Ishikawa (cell line): Measurements from ENCODE around the gene TMPRSS2.
A peak's percentile ranks its signal among the peaks of the same experiment; 100 is the strongest.

ENCODE experiments used
- CEBPB ChIP-seq: IDR thresholded peaks from 2 replicates; pipeline ENCODE4 v1.6.1; 2012
- CREB1 ChIP-seq: IDR thresholded peaks from 2 replicates; pipeline ENCODE4 v1.6.1; 2012; ENCODE audit warnings: low read depth
- EGR1 ChIP-seq: IDR thresholded peaks from 2 replicates; pipeline ENCODE4 v1.6.1; 2012
- EP300 ChIP-seq: IDR thresholded peaks from 2 replicates; pipeline ENCODE4 v1.6.1; 2012; ENCODE audit warnings: borderline replicate concordance
- FOXM1 ChIP-seq: IDR thresholded peaks from 2 replicates; pipeline ENCODE4 v1.6.1; 2012; ENCODE audit warnings: low read depth, borderline replicate concordance
- NFIC ChIP-seq: IDR thresholded peaks from 2 replicates; pipeline ENCODE4 v1.6.1; 2012
- RAD21 ChIP-seq: IDR thresholded peaks from 2 replicates; pipeline ENCODE4 v1.6.1; 2012; ENCODE audit warnings: low read depth
- TCF12 ChIP-seq: IDR thresholded peaks from 2 replicates; pipeline ENCODE4 v1.6.1; 2012; ENCODE audit warnings: low read depth
- TEAD4 ChIP-seq: IDR thresholded peaks from 2 replicates; pipeline ENCODE4 v1.6.1; 2012
- YY1 ChIP-seq: IDR thresholded peaks from 2 replicates; pipeline ENCODE4 v1.6.1; 2012; ENCODE audit warnings: low read depth
- ZBTB7A ChIP-seq: IDR thresholded peaks from 2 replicates; pipeline ENCODE4 v1.6.1; 2012; ENCODE audit warnings: low read depth
- TF ChIP-seq, protein P1 (sequence below): IDR thresholded peaks from 2 replicates; pipeline ENCODE4 v1.6.1; 2012
- TF ChIP-seq, protein P2 (sequence below): IDR thresholded peaks from 2 replicates; pipeline ENCODE4 v1.6.1; 2012; ENCODE audit warnings: low read depth, mild to moderate bottlenecking
- TF ChIP-seq, protein P3 (sequence below): IDR thresholded peaks from 2 replicates; pipeline ENCODE4 v1.6.1; 2012

DNA sequence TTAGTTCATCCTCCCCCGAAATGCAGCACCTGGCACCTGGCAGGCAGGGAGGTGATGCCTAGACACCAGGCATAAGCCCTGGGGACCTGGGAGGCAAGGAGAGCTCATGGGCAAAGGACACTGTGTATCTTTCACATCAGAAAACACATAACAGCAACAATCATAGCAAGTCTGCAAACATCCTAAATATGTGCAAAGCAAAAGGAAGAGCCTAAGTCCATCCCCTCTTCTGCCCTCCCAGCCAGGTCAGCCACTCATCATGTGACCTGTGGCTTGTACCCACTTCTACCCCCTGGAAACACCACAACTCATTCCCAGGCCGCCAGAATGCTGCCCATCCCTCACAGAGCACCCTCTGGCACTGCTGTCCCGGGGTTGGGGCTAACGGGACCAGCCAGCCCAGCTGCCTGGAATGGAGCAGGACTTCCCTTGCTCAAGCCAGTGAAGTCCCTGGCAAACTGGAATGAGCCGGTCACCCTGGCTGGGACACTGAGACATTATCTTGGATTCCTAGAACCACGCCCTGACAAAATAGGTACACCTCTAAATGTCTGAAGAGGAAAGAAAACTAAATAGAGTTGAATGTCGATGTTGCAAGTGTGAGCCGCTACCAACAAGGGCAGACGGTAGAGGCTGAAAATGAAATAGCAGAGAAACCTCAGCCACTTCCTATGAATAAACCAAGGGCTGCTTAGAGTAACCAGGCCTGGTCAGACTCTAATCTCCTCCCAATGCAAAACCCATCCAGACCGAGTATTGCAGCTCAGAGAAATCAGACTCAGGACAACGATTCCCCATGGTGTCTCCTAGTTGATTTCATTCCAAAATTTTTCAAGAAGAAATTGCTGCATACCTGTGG is 29.4 kb downstream of the TMPRSS2 start:
- TF ChIP-seq ZBTB7A (no peak), TEAD4 (no peak), CEBPB (no peak), FOXM1 (no peak), EGR1 (no peak), NFIC (no peak), EP300 (no peak), CREB1 (no peak), RAD21 (no peak), YY1 (no peak), TCF12 (no peak; the same call in 1 of the 2 replicates)
- TF ChIP-seq, protein P1, sequence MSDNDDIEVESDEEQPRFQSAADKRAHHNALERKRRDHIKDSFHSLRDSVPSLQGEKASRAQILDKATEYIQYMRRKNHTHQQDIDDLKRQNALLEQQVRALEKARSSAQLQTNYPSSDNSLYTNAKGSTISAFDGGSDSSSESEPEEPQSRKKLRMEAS = no peak
- TF ChIP-seq, protein P2, sequence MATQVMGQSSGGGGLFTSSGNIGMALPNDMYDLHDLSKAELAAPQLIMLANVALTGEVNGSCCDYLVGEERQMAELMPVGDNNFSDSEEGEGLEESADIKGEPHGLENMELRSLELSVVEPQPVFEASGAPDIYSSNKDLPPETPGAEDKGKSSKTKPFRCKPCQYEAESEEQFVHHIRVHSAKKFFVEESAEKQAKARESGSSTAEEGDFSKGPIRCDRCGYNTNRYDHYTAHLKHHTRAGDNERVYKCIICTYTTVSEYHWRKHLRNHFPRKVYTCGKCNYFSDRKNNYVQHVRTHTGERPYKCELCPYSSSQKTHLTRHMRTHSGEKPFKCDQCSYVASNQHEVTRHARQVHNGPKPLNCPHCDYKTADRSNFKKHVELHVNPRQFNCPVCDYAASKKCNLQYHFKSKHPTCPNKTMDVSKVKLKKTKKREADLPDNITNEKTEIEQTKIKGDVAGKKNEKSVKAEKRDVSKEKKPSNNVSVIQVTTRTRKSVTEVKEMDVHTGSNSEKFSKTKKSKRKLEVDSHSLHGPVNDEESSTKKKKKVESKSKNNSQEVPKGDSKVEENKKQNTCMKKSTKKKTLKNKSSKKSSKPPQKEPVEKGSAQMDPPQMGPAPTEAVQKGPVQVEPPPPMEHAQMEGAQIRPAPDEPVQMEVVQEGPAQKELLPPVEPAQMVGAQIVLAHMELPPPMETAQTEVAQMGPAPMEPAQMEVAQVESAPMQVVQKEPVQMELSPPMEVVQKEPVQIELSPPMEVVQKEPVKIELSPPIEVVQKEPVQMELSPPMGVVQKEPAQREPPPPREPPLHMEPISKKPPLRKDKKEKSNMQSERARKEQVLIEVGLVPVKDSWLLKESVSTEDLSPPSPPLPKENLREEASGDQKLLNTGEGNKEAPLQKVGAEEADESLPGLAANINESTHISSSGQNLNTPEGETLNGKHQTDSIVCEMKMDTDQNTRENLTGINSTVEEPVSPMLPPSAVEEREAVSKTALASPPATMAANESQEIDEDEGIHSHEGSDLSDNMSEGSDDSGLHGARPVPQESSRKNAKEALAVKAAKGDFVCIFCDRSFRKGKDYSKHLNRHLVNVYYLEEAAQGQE = no peak
- TF ChIP-seq, protein P3, sequence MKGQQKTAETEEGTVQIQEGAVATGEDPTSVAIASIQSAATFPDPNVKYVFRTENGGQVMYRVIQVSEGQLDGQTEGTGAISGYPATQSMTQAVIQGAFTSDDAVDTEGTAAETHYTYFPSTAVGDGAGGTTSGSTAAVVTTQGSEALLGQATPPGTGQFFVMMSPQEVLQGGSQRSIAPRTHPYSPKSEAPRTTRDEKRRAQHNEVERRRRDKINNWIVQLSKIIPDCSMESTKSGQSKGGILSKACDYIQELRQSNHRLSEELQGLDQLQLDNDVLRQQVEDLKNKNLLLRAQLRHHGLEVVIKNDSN = peak; percentile 51; the same call in 1 of the 2 replicates
